H1 (cell line): ENCODE data around the gene KLRB1. TPM values are rescaled to one million over a fixed set of nuclear protein-coding genes. Genes with fewer than 3 reads are reported as not detected.

Experiments used
- BCL11A ChIP-seq, 2 experiments: IDR thresholded peaks; one replicate each; pipeline ENCODE4 v1.6.1; 2011; ENCODE audit warnings: low read depth in 2 of 2, low read length in 2 of 2, mild to moderate bottlenecking in 2 of 2
- CBX8 ChIP-seq: fragments of 300-800, 300-1000 bp; sonication (generic); IDR thresholded peaks from 2 replicates; pipeline ENCODE4 v1.7.1; 2016; ENCODE audit warnings: low read depth, low read length, borderline replicate concordance
- CHD1 ChIP-seq: IDR thresholded peaks from 2 replicates; pipeline ENCODE4 v1.6.1; 2012; ENCODE audit warnings: low read depth, low read length, improper control_type of control experiment
- CTBP2 ChIP-seq: IDR thresholded peaks from 2 replicates; pipeline ENCODE4 v1.7.0; 2011; ENCODE audit warnings: borderline replicate concordance, mild to moderate bottlenecking, moderate library complexity, mixed read lengths, low read length; ENCODE audit not compliant: insufficient read depth, insufficient read length
- SP2 ChIP-seq: IDR thresholded peaks from 2 replicates; pipeline ENCODE4 v1.6.1; 2012; ENCODE audit warnings: mild to moderate bottlenecking, low read length, inconsistent platforms
- USF2 ChIP-seq: IDR thresholded peaks from 2 replicates; pipeline ENCODE4 v1.6.1; 2011; ENCODE audit warnings: low read length, improper control_type of control experiment
- polyA plus RNA-seq, 7 experiments: library from polyadenylated mRNA; depleted of rRNA in 3 of 7; stranded (reverse) in 5 of 7; unstranded in 2 of 7; fragments of >200 nt in 5 of 7; fragments of 200-250 nt in 2 of 7; gene quantifications; 1 replicate in 5 of 7; 2 replicates in 1 of 7; 4 replicates in 1 of 7; pipeline versions ENCODE4 v1.2.1 to v1.2.3, GENCODE V29; 2011 to 2013; ENCODE audit warnings: missing spikeins in 2 of 7, mixed read lengths in 2 of 7
- total RNA-seq: library from RNA; stranded (reverse); fragmentation: NEBNext Ultra II Directional; extraction: Animal tissue kit (Norgen Biotek cat#: 25700); gene quantifications from 2 replicates; pipeline ENCODE4 v1.2.1, GENCODE V29; 2021

KLRB1 gene
- total and polyA plus RNA-seq, 2 of the 8 experiments (the other 6 are each of a cell fraction or from before 2014, with no cell fraction given), result not detected

- TF ChIP-seq USF2, result no peak
- TF ChIP-seq BCL11A (IDR thresholded peaks at IDR 0.05; ENCODE audit: low read depth in 2 of 2, low read length in 2 of 2), result no peak
- no peak for TF ChIP-seq CTBP2
- TF ChIP-seq CBX8, result no peak
- no peak for TF ChIP-seq SP2
- TF ChIP-seq CHD1, result no peak
Observed at GRCh38 chr12:9650151-9650576, 42.4 kb upstream of the KLRB1 start (continued).
